Measurements from ENCODE around the gene C5. TPM values are rescaled to one million over a fixed set of nuclear protein-coding genes. Genes with fewer than 3 reads are reported as not detected.
A peak's percentile ranks its signal among the peaks of the same experiment; 100 is the strongest.

The C5 gene
- total and polyA plus RNA-seq, 2 donors from 2014 or later, result 3.5 to 4.6 TPM

DNA sequence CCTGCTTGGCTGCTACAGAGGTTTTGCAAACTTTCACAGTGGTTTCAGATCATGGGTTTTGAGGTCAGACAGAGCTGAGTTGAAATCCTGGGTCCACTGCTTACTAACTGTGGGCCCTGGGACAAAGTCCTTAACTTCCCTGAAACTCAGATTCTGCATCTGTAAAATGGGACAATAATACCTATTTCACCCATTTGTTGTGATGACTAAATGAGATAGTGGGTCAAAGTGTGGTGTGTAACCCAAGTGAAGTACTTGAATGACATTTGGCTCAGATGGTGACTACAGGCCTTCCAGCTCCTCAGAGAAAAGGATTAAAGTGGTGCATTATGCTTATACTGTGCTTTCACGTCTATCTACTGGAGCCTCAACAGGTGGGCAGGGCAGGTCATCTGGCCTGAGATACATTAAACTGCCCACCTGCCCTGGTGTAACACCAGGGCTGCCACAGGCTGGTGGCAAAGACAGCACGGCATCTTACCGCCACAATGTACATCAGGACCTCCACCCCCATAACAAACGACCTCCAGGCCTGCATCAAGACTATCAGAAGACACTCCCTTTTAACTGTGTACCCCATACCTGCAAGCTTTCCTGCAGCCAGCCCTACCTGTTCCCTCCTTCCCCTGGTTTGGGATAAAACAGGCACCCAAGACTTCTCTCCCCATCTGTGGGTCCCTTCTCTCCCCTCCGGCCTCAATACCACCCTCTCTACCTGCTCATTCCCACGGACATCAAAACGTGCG lies 122.6 kb downstream of the C5 start:
- H3K9me3 ChIP-seq (ENCODE audit: control insufficient read depth in 2 of 3, insufficient read depth in 1 of 3, low read length in 3 of 3), result no peaks in the 10 kb centered on the region
- no peaks in the 10 kb centered on the region for H3K27me3 ChIP-seq (ENCODE audit: control insufficient read depth, insufficient read depth, low read length)
- no peak for DNase-seq
- H3K27ac ChIP-seq (ENCODE audit: low read depth in 2 of 2, low read length in 2 of 2), result no peak overlapping the region
- H3K4me3 ChIP-seq (ENCODE audit: low read length in 3 of 3), result peak overlapping the region in 1 of 3 donors; percentile 65
- intact Hi-C loops (cut with DNase I), result no loop called here
- FAIRE-seq, result no peak
- peaks cover 0 to 9% (median 5%) of the 10 kb centered on the region in 3 donors for H3K4me1 ChIP-seq (ENCODE audit: control insufficient read depth in 2 of 3, insufficient read depth in 2 of 3, low read depth in 1 of 3, low read length in 3 of 3)
- TF ChIP-seq, protein P1, sequence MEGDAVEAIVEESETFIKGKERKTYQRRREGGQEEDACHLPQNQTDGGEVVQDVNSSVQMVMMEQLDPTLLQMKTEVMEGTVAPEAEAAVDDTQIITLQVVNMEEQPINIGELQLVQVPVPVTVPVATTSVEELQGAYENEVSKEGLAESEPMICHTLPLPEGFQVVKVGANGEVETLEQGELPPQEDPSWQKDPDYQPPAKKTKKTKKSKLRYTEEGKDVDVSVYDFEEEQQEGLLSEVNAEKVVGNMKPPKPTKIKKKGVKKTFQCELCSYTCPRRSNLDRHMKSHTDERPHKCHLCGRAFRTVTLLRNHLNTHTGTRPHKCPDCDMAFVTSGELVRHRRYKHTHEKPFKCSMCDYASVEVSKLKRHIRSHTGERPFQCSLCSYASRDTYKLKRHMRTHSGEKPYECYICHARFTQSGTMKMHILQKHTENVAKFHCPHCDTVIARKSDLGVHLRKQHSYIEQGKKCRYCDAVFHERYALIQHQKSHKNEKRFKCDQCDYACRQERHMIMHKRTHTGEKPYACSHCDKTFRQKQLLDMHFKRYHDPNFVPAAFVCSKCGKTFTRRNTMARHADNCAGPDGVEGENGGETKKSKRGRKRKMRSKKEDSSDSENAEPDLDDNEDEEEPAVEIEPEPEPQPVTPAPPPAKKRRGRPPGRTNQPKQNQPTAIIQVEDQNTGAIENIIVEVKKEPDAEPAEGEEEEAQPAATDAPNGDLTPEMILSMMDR (IDR thresholded peaks at IDR 0.05; ENCODE audit: borderline replicate concordance, extremely low read depth, insufficient read depth), result no peak
- no peaks in the 10 kb centered on the region for H3K36me3 ChIP-seq (ENCODE audit: control insufficient read depth in 2 of 3, insufficient read depth in 3 of 3, low read length in 3 of 3)
- no peak overlapping the region for H3K9ac ChIP-seq (ENCODE audit: low read length in 3 of 3)

DNA sequence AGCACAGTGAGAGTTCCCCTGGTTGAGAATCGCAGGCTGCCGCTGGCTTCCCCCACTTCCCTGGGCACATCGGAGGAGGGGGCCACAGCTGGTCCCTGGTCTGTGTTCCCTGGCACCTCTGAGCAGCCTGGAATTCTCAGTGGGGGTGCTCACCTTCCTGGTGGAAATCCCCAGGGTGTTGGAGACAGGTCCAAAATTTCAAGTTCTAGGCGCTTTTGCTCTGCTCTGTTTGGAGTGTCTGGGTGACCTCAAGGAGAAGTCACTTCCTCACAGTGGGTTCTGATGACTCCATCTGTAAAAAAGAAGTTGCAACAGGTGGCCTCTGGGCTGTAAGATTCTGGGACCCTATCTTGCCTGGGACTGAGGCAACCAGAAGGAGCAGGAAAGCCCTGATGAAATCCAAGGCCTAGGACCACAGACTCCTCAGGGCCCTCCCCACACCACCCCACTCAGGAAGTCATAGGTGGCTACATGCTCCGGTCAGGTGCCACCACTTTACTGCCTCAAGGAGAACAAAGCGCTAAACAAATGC lies 123.6 kb downstream of the C5 start, which contains the start of gene TRAF1:
TRAF1 (minus strand) TSS at position 400 of the 532 bp plus-strand sequence. CDS start 721 bp downstream, outside the sequence.
- Histone ChIP-seq H3K4me1 (ENCODE audit: control insufficient read depth in 2 of 3, insufficient read depth in 2 of 3, low read depth in 1 of 3, low read length in 3 of 3) (peaks cover 0 to 4% (median 0%) of the 10 kb centered on the region in 3 donors), H3K27ac (ENCODE audit: low read depth in 2 of 2, low read length in 2 of 2) (peak within 1 kb of the TSS; percentile 18 to 52), H3K36me3 (ENCODE audit: control insufficient read depth in 2 of 3, insufficient read depth in 3 of 3, low read length in 3 of 3) (no peaks in the 10 kb centered on the region), H3K9me3 (ENCODE audit: control insufficient read depth in 2 of 3, insufficient read depth in 1 of 3, low read length in 3 of 3) (no peaks in the 10 kb centered on the region), H3K9ac (ENCODE audit: low read length in 3 of 3) (no peak within 1 kb of the TSS), H3K27me3 (ENCODE audit: control insufficient read depth, insufficient read depth, low read length) (no peaks in the 10 kb centered on the region), H3K4me3 (ENCODE audit: low read length in 3 of 3) (no peak within 1 kb of the TSS)
- DNase-seq (no peak), FAIRE-seq (no peak)
- intact Hi-C loops (cut with DNase I), result no loop called here
- TF ChIP-seq, protein P1 (IDR thresholded peaks at IDR 0.05; ENCODE audit: borderline replicate concordance, extremely low read depth, insufficient read depth), result no peak

DNA sequence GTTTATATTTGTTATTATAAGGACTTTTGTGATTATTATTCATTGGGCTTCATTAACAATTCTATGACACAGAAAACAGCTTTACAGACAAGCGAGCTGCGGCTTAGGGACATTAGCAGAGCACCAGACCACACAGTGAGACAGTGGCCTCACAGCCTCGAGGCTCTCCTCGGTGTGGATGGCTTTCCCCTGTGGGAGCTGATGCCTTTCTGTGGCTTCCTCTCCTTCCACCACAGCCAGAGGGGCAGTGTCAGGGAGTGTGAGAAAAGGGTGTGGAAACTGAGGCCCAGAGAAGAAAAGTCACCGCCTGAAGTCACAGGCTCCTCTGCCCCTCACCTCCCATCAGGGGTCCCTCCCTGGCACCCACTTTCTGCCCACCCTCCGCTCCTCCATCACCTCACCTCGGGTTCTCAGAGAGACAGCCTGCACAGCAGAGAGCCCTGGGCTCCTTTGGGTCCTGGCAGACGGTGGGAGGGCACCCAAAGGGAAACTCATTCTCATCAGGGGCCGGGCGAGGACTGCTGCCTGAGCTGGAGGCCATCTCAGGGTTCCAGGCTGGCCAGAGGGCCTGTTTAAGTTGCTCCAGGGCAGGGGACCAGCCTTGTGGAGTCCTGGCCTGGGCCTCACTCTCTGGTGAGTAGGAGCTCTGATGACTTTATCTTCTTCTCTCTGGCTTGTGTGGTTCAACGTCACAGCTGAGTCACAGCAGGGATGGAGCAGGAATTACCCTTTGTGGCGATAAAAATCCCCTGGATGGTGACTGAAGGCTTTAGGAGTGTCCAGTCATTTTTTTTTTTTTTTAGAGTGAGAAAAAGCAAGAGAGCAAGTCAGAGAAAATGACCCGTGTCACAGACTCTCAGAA lies 124.3 kb downstream of the C5 start:
- peak in 1 of 5 donors; percentile 72 for DNase-seq
- intact Hi-C loops (cut with DNase I), result no loop called here
- TF ChIP-seq, protein P1 (IDR thresholded peaks at IDR 0.05; ENCODE audit: borderline replicate concordance, extremely low read depth, insufficient read depth), result no peak

More for the DNA sequence above, 124.3 kb downstream of the C5 start:
- Histone ChIP-seq H3K4me3 (ENCODE audit: low read length in 3 of 3) (no peak overlapping the region), H3K27me3 (ENCODE audit: control insufficient read depth, insufficient read depth, low read length) (no peaks in the 10 kb centered on the region), H3K9ac (ENCODE audit: low read length in 3 of 3) (no peak overlapping the region), H3K4me1 (ENCODE audit: control insufficient read depth in 2 of 3, insufficient read depth in 2 of 3, low read depth in 1 of 3, low read length in 3 of 3) (peaks cover 0 to 4% (median 0%) of the 10 kb centered on the region in 3 donors), H3K9me3 (ENCODE audit: control insufficient read depth in 2 of 3, insufficient read depth in 1 of 3, low read length in 3 of 3) (no peaks in the 10 kb centered on the region), H3K27ac (ENCODE audit: low read depth in 2 of 2, low read length in 2 of 2) (peak overlapping the region; percentile 18 to 52), H3K36me3 (ENCODE audit: control insufficient read depth in 2 of 3, insufficient read depth in 3 of 3, low read length in 3 of 3) (no peaks in the 10 kb centered on the region)
- FAIRE-seq, result no peak

All from kidney (tissue), 14 donors.